Measurements from ENCODE around the gene RSBN1L. TPM values are rescaled to one million over a fixed set of nuclear protein-coding genes. Genes with fewer than 3 reads are reported as not detected.

The RSBN1L gene
- total RNA-seq, 3 donors from 2014 or later = 17.0 to 20.7 (median 17.4) TPM

- no peaks in the 10 kb centered on the region for H3K27me3 Mint-ChIP-seq (ENCODE audit: low read depth)
- peaks cover 32% of the 10 kb centered on the region for H3K9me3 Mint-ChIP-seq
- H3K4me1 Mint-ChIP-seq (ENCODE audit: low read depth) = peaks cover 54% of the 10 kb centered on the region
- ATAC-seq (no peak), DNase-seq (no peak)
- H3K36me3 Mint-ChIP-seq (ENCODE audit: insufficient read depth) = peaks cover 12% of the 10 kb centered on the region
- no peak overlapping the region for H3K4me3 Mint-ChIP-seq
Measured at GRCh38 chr7:77806425-77806824, 110.2 kb downstream of the RSBN1L start.

DNA sequence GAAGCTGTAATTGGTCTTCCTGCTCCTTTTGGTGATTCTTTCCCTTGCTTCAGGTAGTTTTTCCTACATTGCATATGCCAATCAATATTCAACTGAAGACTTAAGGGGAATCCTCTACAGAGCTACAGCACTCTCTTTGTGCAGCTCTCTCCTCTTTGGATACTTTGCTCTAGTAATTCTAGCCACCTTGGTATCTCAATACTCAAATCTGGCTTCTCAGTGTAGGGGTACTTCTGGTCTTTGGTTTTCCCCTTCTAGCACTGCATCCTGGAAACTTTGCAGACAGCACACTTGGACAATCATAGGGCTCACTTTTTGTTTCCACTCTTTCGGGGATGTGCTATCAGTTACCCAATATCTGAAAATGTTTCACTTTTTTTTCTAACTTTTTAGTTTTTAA, 112.3 kb downstream of the RSBN1L start:
- H3K27me3 Mint-ChIP-seq (ENCODE audit: low read depth) = no peaks in the 10 kb centered on the region
- ATAC-seq = no peak
- H3K4me3 Mint-ChIP-seq = no peak overlapping the region
- DNase-seq = no peak
- H3K9me3 Mint-ChIP-seq = peaks cover 32% of the 10 kb centered on the region
- H3K4me1 Mint-ChIP-seq (ENCODE audit: low read depth) = peaks cover 53% of the 10 kb centered on the region
- peaks cover 12% of the 10 kb centered on the region for H3K36me3 Mint-ChIP-seq (ENCODE audit: insufficient read depth)

DNA sequence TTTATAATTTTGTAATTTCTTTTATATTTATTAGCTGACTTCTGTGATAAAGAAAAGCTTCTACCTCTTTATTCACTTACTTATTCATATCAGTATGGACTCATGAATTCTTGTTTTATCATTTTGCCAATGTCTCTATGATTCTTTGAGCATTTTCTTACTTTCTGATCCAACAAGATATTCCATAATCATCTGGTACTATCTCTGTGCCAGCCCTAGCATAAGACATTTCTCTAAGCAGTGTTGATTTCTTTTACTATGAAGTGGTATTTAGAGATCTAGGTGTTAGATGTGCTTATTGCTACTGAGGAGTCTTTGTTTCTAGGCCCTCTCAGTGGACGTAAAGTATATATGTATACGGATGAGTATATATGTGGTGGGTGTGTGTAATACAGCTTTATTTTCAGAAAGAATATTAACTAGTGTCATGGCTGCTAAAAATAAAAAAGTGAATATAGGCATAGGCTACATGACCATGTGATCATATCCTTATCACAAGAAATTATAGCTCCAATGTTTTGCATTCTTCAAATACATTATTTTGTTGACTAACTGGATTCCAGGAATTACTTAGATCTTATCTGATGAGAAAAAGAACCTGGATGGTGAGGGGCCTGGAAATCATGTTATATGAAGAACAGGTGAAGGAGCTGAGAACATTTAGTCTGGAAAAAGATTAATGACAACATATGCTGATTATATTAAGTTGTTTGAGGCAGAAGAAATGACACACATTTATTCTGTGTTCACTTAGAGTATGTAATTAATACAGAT, 115.4 kb downstream of the RSBN1L start:
- Mint-ChIP-seq H3K4me1 (ENCODE audit: low read depth) (peaks cover 46% of the 10 kb centered on the region), H3K27me3 (ENCODE audit: low read depth) (no peaks in the 10 kb centered on the region), H3K36me3 (ENCODE audit: insufficient read depth) (peaks cover 21% of the 10 kb centered on the region), H3K4me3 (no peak overlapping the region), H3K9me3 (peaks cover 21% of the 10 kb centered on the region)
- DNase-seq = no peak
- no peak for ATAC-seq

GRCh38 chr7:77812290-77812685, 116.0 kb downstream of the RSBN1L start:
- ATAC-seq (no peak), DNase-seq (no peak)
- H3K4me3 Mint-ChIP-seq = no peak overlapping the region
- peaks cover 19% of the 10 kb centered on the region for H3K9me3 Mint-ChIP-seq
- H3K36me3 Mint-ChIP-seq (ENCODE audit: insufficient read depth) = peaks cover 24% of the 10 kb centered on the region
- H3K27me3 Mint-ChIP-seq (ENCODE audit: low read depth) = no peaks in the 10 kb centered on the region
- peaks cover 50% of the 10 kb centered on the region for H3K4me1 Mint-ChIP-seq (ENCODE audit: low read depth)

- H3K27me3 Mint-ChIP-seq (ENCODE audit: low read depth) = no peaks in the 10 kb centered on the region
Measured at GRCh38 chr7:77813180-77813579, 116.9 kb downstream of the RSBN1L start.

DNA sequence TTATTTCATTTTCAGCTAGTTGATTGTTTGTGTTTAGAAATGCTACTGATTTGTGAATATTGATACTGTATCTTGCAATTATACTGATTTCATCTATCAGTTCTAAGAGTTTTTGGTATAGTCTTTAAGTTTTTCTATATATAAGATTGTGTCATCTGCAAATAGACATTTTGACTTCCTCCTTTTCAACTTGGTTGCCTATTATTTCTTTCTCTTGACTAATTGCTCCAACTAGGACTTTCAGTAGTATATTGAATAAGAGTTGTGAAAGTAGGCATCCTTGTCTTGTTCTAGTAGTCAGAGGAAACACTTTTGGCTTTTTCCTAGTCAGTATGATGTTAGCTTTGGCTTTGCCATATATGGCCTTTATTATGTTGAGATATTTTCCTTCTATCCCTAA, 122.8 kb downstream of the RSBN1L start:
- peaks cover 39% of the 10 kb centered on the region for H3K4me1 Mint-ChIP-seq (ENCODE audit: low read depth)
- H3K27me3 Mint-ChIP-seq (ENCODE audit: low read depth) = no peaks in the 10 kb centered on the region
- peaks cover 60% of the 10 kb centered on the region for H3K36me3 Mint-ChIP-seq (ENCODE audit: insufficient read depth)
- H3K4me3 Mint-ChIP-seq = no peak overlapping the region
- peaks cover 55% of the 10 kb centered on the region for H3K9me3 Mint-ChIP-seq
- ATAC-seq = no peak
- DNase-seq = no peak

More at GRCh38 chr7:77813180-77813579, 116.9 kb downstream of the RSBN1L start:
- peaks cover 26% of the 10 kb centered on the region for H3K36me3 Mint-ChIP-seq (ENCODE audit: insufficient read depth)
- no peak overlapping the region for H3K4me3 Mint-ChIP-seq
- no peak for DNase-seq
- ATAC-seq = no peak
- peaks cover 53% of the 10 kb centered on the region for H3K4me1 Mint-ChIP-seq (ENCODE audit: low read depth)
- H3K9me3 Mint-ChIP-seq = peaks cover 16% of the 10 kb centered on the region

GRCh38 chr7:77820967-77821366, 124.7 kb downstream of the RSBN1L start:
- H3K4me1 Mint-ChIP-seq (ENCODE audit: low read depth) = peaks cover 37% of the 10 kb centered on the region
- H3K36me3 Mint-ChIP-seq (ENCODE audit: insufficient read depth) = peaks cover 63% of the 10 kb centered on the region
- no peak for DNase-seq
- peaks cover 68% of the 10 kb centered on the region for H3K9me3 Mint-ChIP-seq
- H3K4me3 Mint-ChIP-seq = no peak overlapping the region
- H3K27me3 Mint-ChIP-seq (ENCODE audit: low read depth) = no peaks in the 10 kb centered on the region
- ATAC-seq = no peak

GRCh38 chr7:77822269-77822668, 126.0 kb downstream of the RSBN1L start:
- peaks cover 39% of the 10 kb centered on the region for H3K4me1 Mint-ChIP-seq (ENCODE audit: low read depth)
- no peak overlapping the region for H3K4me3 Mint-ChIP-seq
- DNase-seq = no peak
- peaks cover 70% of the 10 kb centered on the region for H3K9me3 Mint-ChIP-seq
- H3K27me3 Mint-ChIP-seq (ENCODE audit: low read depth) = no peaks in the 10 kb centered on the region
- peaks cover 54% of the 10 kb centered on the region for H3K36me3 Mint-ChIP-seq (ENCODE audit: insufficient read depth)
- ATAC-seq = no peak

DNA sequence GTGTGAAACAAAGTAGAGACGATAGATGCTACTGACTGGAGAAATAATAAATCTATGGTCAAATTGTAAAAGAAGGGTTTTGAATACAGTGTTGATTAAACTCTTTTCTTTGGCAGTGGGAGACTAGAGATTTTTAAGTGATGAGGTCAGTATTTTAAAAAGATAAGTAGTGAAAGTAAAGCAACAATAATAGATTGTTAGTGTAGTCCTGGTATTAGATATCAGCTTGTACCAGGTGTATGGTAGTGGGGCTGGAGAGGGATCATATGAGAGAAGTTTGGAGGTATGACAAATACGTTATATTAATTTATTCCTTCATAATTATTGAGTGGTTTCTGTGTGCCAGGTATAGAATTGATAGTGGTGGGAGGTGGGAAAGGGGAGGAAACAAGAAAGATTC, 127.5 kb downstream of the RSBN1L start:
- Mint-ChIP-seq H3K9me3 (peaks cover 59% of the 10 kb centered on the region), H3K4me1 (ENCODE audit: low read depth) (peaks cover 37% of the 10 kb centered on the region), H3K4me3 (no peak overlapping the region), H3K27me3 (ENCODE audit: low read depth) (no peaks in the 10 kb centered on the region), H3K36me3 (ENCODE audit: insufficient read depth) (peaks cover 44% of the 10 kb centered on the region)
- ATAC-seq (no peak), DNase-seq (no peak)

- Mint-ChIP-seq H3K9me3 (peaks cover 51% of the 10 kb centered on the region), H3K4me1 (ENCODE audit: low read depth) (peaks cover 37% of the 10 kb centered on the region), H3K36me3 (ENCODE audit: insufficient read depth) (peaks cover 38% of the 10 kb centered on the region), H3K27me3 (ENCODE audit: low read depth) (no peaks in the 10 kb centered on the region), H3K4me3 (no peak overlapping the region)
- no peak for ATAC-seq
- DNase-seq = no peak
Measured at GRCh38 chr7:77824636-77825035, 128.4 kb downstream of the RSBN1L start.

GRCh38 chr7:77825131-77825530, 128.9 kb downstream of the RSBN1L start:
- Mint-ChIP-seq H3K4me3 (no peak overlapping the region), H3K36me3 (ENCODE audit: insufficient read depth) (peaks cover 35% of the 10 kb centered on the region), H3K4me1 (ENCODE audit: low read depth) (peaks cover 40% of the 10 kb centered on the region), H3K9me3 (peaks cover 46% of the 10 kb centered on the region), H3K27me3 (ENCODE audit: low read depth) (no peaks in the 10 kb centered on the region)
- DNase-seq (no peak), ATAC-seq (no peak)

- peaks cover 50% of the 10 kb centered on the region for H3K4me1 Mint-ChIP-seq (ENCODE audit: low read depth)
- peaks cover 36% of the 10 kb centered on the region for H3K9me3 Mint-ChIP-seq
- no peaks in the 10 kb centered on the region for H3K27me3 Mint-ChIP-seq (ENCODE audit: low read depth)
- DNase-seq (no peak), ATAC-seq (no peak)
- no peak overlapping the region for H3K4me3 Mint-ChIP-seq
- peaks cover 25% of the 10 kb centered on the region for H3K36me3 Mint-ChIP-seq (ENCODE audit: insufficient read depth)
Measured at GRCh38 chr7:77826300-77826699, 130.0 kb downstream of the RSBN1L start.

- Mint-ChIP-seq H3K4me1 (ENCODE audit: low read depth) (peaks cover 58% of the 10 kb centered on the region), H3K9me3 (peaks cover 29% of the 10 kb centered on the region), H3K27me3 (ENCODE audit: low read depth) (no peaks in the 10 kb centered on the region), H3K4me3 (no peak overlapping the region), H3K36me3 (ENCODE audit: insufficient read depth) (peaks cover 15% of the 10 kb centered on the region)
- no peak for ATAC-seq
- DNase-seq = no peak
Measured at GRCh38 chr7:77827999-77828398, 131.7 kb downstream of the RSBN1L start.

- H3K36me3 Mint-ChIP-seq (ENCODE audit: insufficient read depth) = peaks cover 6% of the 10 kb centered on the region
- DNase-seq (no peak), ATAC-seq (no peak)
- H3K4me1 Mint-ChIP-seq (ENCODE audit: low read depth) = peaks cover 63% of the 10 kb centered on the region
- H3K27me3 Mint-ChIP-seq (ENCODE audit: low read depth) = no peaks in the 10 kb centered on the region
- H3K9me3 Mint-ChIP-seq = peaks cover 10% of the 10 kb centered on the region
- H3K4me3 Mint-ChIP-seq = no peak overlapping the region
Measured at GRCh38 chr7:77830649-77831355, 134.5 kb downstream of the RSBN1L start.

DNA sequence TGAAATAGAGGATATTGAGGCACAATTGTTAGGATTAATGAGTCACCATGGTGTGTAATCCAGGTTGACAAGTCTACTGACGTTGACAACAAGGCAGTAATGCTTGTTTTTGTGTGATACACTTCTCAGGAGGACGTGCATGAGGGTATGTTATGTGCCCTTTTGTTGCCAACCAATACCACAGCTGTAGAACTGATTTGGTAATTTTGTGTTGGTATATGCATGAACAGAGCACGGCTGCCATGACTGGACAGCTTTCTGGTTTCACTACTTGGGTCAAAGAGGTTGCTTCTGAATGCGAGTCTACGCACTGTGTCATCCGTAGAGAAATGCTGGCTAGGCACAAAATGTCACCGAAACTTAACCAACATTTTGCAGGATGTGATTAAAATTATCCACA, 135.2 kb downstream of the RSBN1L start:
- peaks cover 61% of the 10 kb centered on the region for H3K4me1 Mint-ChIP-seq (ENCODE audit: low read depth)
- peak; percentile 78 to 82 for ATAC-seq
- peaks cover 6% of the 10 kb centered on the region for H3K36me3 Mint-ChIP-seq (ENCODE audit: insufficient read depth)
- DNase-seq = no peak
- peak overlapping the region; percentile 16 for H3K4me3 Mint-ChIP-seq
- H3K9me3 Mint-ChIP-seq = peaks cover 6% of the 10 kb centered on the region
- no peaks in the 10 kb centered on the region for H3K27me3 Mint-ChIP-seq (ENCODE audit: low read depth)
